ENCODE measurements around the gene CMSS1.
"Not testable (repeated sequence)": the region's sequence is repeated elsewhere in the genome, so short reads cannot be mapped to it uniquely, and the experiment has no call there.

CMSS1 gene

GRCh38 chr3:100033184-100033583 lies 215.5 kb downstream of the CMSS1 start:
- peak; percentile 78 for DNase-seq

DNA sequence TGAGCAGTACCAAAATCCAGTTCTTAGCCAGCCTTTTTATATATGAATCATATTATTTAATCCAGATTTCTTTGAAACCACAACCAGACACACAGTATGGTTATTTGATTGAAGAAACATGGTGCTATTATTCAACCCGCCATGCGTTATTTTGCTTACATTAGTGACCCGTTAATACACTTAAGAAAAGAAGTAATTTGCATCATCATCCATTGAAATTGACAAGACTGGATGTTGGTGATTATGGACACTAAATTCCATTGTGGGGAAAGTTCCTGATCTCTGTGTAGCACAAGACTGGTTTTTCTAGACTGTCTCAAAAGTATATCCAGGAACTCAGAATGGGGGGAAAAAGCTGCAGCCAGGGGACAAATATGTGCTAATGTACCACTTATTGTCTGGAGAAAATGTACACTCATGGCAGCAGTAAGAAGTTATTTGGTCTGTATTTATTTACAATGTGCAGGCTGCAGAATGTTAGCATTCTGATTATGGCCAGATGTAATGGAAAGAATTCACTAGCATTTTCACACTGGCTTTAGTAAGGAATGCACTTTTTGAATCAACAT lies 216.3 kb downstream of the CMSS1 start:
- DNase-seq = no peak

GRCh38 chr3:100039075-100039474 lies 221.4 kb downstream of the CMSS1 start:
- DNase-seq = peak; percentile 63

DNA sequence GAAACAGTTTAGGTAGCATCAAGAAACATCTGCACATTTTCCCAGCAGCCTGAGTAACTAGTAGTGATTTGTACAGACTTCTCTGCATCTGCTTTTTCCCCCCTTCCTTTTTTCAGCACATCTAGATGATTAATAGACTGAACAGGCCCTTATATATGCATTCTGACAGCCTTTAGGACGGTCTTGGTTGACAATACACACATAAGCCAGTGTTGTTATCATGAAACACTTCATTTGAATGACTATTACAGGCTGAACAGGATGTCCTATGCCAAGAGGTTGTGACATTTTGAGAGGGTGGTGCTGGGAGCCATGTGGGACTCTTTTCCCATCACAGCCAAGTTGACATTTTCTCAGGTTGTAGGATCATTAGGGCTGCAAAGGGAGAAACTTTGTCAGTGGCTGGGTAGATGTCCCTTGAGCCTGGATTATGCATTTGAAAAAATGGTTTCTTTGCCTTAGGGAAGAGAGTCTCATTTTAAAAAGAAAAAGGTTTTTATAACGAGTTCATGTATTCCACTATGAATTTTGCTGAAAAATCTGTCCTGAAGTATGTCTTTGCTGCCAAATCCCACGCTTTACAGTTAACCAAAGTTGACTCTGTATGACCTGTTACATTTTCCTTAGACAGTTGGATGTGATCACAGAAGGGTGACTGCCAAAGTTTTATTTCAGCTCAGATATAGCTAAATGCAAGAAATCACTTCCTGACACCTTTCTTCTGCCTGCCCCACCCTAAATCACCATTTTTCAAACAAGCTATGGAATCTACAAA lies 223.0 kb downstream of the CMSS1 start:
- DNase-seq = no peak

DNA sequence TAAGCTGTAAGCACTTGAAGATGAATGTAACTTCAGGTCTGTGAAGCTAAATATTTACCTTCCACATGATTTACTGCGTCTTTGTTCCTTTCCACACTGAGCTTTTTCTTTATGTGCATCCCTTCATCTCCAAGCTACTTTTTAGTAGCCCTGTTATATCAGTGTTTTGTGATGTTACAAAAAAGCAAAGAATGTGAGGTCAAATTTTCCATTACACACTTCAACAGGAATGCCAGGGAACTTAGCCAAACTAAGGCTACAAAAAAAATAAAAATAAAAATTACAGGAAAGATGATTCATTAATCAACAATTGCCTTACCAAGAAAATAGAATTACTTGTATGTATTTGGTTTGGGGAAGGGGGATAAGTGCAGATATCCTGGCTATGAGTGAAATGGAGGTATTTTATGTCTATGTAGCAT lies 223.7 kb downstream of the CMSS1 start:
- peak; percentile 96 for DNase-seq

- DNase-seq = peak; percentile 85
Observed at GRCh38 chr3:100042166-100042981, 224.7 kb downstream of the CMSS1 start.

DNA sequence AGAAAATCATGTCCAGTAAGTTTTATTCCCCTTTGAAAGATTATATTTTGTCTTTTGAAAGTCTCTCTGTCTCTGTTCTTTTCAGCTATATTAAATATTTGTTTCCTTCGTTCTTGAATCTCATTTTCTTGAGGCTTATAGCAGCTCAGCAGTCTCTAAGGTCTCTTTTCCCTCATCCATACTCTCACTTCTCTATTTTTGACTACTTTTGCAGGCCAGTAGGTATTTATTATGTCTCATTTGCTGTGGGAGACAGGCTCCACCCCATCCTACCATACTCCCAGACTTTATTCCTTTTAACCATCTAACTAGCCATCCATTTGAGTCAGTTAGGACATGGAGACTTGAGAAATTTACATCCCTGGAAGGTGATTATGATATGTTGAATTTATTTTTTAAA lies 225.6 kb downstream of the CMSS1 start:
- DNase-seq = no peak

DNA sequence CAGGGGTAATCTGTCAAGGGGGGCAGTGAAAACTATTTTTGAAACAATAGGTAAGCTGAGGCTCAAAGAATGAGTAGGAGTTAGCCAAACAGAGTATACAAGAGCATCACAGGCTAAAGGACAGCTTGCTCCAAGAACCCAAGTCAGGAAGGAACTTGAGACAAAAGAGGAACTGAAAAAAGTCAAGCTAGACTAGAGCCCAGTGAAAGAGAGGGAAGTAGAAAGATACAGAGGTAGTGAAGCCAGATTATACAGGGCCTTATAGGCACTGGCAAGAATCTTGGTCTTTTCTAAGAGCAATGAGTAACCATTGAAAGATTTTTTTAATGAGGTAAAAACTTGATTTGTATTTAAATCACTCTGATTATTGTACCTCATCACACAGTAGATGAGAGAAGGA lies 226.7 kb downstream of the CMSS1 start:
- DNase-seq = no peak

- no peak for DNase-seq
Observed at GRCh38 chr3:100045696-100046095, 228.0 kb downstream of the CMSS1 start.

DNA sequence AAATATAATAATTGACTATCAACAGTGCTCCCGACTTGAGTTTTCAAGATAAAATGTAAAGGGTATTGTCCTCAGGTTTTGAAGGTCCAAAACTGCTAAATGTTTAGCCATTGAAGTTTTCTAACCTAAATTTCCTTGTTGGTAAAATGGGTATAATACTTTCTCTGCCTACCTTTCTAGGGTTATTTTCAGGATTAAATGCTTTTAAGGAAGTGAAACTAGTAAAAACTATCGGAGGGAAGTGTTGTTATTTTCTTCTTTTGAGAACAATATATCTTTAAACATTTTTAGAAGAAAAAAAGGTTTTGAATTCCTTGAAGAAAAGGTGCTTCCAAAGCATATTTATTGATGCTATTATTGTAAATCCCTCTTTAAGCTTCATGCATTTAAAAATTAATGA lies 229.3 kb downstream of the CMSS1 start:
- DNase-seq = no peak

- DNase-seq = peak; percentile 87
Observed at GRCh38 chr3:100047455-100048141, 229.9 kb downstream of the CMSS1 start.

DNA sequence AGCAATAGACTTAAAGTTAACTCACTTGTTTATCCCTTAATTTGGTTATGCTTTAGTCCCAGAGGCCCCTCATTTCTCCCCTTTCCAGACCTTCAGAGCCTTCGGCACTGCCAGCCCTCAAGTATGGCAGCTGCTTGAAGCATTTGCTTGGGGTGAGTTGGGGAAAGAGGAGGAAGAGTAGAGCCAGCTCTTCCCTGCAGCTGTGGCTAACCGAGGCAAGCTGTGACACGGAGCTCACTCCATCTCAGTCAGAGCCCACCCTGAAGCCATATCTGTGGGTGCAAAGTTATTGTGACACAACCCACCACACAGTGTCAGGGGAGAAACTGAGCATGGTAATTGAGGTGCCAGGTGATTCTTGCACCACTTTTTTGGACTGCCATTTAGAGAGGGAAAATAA lies 230.6 kb downstream of the CMSS1 start:
- no peak for DNase-seq

DNA sequence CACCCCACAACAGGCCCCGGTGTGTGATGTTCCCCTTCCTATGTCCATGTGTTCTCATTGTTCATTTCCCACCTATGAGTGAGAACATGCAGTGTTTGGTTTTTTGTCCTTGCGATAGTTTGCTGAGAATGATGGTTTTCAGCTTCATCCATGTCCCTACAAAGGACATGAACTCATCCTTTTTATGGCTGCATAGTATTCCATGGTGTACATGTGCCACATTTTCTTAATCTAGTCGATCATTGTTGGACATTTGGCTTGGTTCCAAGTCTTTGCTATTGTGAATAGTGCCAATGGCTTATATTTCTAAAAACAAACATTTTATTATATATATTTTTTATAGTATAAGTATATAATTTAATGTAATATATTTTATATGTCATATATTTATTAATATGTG lies 233.9 kb downstream of the CMSS1 start:
- DNase-seq = not testable (repeated sequence)

DNA sequence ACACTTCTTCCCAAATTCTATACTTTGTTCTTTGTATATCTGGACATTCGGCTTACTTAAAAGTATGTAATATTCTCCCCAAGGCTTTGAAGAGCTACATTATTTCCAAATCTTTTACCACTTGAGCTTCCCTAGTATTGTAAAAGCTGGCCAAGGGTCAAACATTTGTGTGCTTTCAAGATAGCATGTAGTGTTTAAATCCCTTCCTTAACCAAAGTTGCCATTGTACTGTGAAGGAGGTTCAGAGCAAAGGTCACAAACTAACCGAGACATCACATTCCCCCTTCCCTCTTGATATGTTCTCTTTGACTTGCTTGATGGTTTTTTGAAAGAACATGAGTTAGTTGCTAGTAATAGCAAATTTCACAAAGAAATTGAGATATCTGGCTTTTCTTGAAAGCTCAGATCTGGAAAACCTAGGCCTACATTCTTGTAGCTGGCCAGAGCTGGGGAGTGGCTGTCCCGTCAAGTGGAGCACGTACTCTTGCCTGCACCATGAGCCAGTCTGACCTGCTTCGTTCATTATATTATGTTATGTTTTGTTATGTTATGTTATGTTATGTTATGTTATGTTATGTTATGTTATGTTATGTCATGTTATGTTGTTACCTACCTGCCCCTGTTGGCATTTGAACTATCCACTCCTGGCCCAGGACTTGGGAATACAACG lies 236.4 kb downstream of the CMSS1 start:
- no peak for DNase-seq

- DNase-seq = peak; percentile 19
Observed at GRCh38 chr3:100057716-100058575, 240.3 kb downstream of the CMSS1 start.

DNA sequence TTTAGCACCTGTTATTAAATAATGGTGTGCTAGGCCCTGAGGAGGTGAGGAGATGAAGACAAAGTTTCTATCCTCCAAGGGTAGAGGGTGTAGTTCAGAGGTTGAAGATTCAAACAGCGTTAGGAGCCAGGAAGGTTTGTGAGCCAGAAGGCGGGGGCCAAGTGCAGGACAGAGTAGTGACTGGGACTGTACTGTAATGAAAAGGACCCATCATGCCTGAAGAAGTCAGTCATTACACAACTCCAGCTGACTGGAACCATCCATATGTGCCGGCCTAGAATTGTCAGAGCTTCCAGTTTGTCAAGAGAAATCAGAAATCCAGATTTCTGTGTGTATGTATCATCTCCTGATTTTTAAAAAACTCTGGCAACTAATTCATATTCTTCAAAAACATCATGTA lies 241.8 kb downstream of the CMSS1 start:
- DNase-seq = no peak

- no peak for DNase-seq
Observed at GRCh38 chr3:100060685-100061484, 243.2 kb downstream of the CMSS1 start.

DNA sequence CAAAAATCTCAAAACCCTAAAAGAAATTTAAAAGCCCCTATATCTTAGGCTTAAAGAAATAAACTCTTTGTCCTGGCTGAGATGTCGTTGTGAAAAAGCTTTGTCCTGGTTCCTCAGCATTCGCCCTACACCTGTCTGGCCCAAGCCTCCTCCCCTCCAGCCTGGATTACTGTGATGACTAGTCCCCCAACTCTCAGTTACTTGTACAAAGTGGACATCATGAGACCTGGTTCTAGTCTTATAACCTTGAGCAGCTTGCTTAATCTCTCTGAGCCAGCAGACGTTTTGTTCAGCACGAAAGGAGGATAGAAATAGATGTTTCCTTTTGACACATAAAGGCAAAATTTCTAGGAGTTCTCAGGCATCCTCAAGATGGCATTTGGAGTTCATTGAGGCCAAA lies 245.0 kb downstream of the CMSS1 start:
- no peak for DNase-seq

DNA sequence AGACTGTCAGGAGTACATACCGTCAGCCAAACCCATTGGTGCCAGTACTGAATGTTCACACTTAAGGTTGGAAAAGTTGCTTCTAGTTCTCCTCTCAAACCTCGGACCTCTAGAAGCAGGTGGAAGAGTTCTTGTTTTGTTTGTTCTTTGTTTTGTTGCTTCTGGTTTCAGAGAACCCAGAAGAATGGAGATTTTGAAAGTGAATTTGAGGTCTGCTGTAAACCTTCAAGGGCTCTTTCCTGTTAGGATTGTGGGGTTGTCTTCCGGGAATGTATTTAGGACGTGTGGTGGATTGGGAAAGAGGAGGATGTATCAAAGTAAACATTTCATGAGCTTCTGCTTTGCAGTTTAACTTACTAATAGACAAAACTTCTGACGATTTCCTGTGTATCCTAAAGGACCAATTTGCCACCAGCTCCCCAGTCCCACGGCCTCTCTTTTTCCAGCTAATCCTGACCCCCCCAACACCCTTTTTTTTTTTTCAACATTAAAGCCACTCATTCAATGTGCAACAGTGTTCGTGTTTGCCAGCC lies 246.3 kb downstream of the CMSS1 start:
- no peak for DNase-seq

DNA sequence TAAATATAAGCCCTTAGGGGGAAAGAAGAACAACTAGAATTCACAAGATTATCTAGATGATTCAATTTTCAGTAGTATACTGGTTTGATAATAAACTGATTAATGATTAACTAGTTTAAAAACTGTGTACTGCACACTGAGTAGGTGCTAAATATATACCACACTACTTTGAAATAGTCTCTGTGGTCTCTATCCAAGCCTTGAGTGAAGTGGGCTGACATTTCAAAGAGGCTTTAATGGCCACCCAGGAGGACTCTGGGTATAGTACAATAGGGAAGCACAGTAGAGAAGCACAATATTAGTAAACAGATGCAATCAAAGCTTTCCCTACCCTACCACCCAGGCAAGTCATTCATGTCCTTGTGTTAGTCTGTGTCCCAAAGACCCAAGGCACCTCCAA lies 249.9 kb downstream of the CMSS1 start:
- DNase-seq = no peak

DNA sequence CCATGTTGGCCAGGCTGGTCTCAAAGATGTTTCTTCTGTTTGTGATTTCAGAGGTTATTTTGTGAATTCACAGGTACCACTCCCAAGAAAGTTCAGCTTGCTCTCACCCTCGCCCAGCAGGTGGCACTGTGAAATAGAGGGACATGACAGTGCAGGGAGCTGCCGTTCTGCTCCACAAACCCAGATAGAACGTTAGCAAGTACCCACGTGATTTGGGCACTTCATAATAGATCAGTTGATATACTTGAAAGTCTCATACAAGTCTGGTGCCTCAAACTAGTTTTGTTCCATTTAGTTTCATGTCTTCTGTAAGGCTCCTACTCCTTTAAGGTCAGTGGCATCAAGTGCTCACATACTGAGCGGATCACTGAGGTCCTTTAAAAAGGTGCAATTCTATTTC lies 251.2 kb downstream of the CMSS1 start:
- DNase-seq = peak; percentile 50

Data from kidney glomerular epithelial cell (primary cell).